GM12878 (cell line): ENCODE results near the gene EPB41. TPM values are rescaled to one million over a fixed set of nuclear protein-coding genes. Genes with fewer than 3 reads are reported as not detected.
"Not testable (repeated sequence)": the region's sequence is repeated elsewhere in the genome, so short reads cannot be mapped to it uniquely, and the experiment has no call there.

Source experiments
- ATAC-seq: fragments of 200-7000 bp; cut with Tn5 transposase; 3 replicates; pipeline ENCODE4 v1.9.1; 2020; ENCODE audit warnings: mild to moderate bottlenecking, moderate library complexity
- BruUV-seq: library from RNA; stranded (reverse); fragments of 400-500 nt; replicated peaks from 2 replicates; lab custom pipeline; 2021; lab: Mats Ljungman, UMichigan
- CTCF ChIA-PET: fragments of 300-600 bp; sonication (Branson Sonifier 250); formaldehyde crosslinking; extraction: SDS; loops from one replicate; lab custom pipeline; 2021; ENCODE audit warnings: inconsistent platforms; lab: Yijun Ruan, JAX
- POLR2A ChIA-PET: fragments of 350-600 bp; formaldehyde crosslinking; extraction: SDS; loops from one replicate; lab custom pipeline; 2021; ENCODE audit warnings: inconsistent platforms; lab: Charles Lee
- RAD21 ChIA-PET: fragments of 300-600 bp; sonication (Branson Sonifier 250); formaldehyde crosslinking; loops from one replicate; lab custom pipeline; 2023; ENCODE audit warnings: antibody characterized with exemption; ENCODE audit not compliant: unreplicated experiment; lab: Charles Lee
- SMC1A ChIA-PET: fragments of 300-600 bp; sonication (Branson Sonifier 250); formaldehyde crosslinking; loops from one replicate; lab custom pipeline; 2023; ENCODE audit not compliant: unreplicated experiment, uncharacterized antibody; lab: Charles Lee
- DNase-seq: peaks from one replicate; pipeline ENCODE4 v3.0.0-alpha.2; 2011; ENCODE audit warnings: low read depth, low spot score
- FAIRE-seq: peaks from 3 replicates; lab custom pipeline; 2011; peaks lifted over from hg19 to GRCh38; lab: Jason Lieb, UNC
- H2AFZ ChIP-seq: 2 replicates; pipeline ENCODE4 v1.6.0; 2011; ENCODE audit warnings: low read depth, low read length, control low read depth; ENCODE audit not compliant: control insufficient read depth
- H3K27ac ChIP-seq: 2 replicates; pipeline ENCODE4 v1.5.1; 2011; ENCODE audit warnings: control low read depth; ENCODE audit not compliant: control insufficient read depth, insufficient read depth
- H3K27me3 ChIP-seq, 2 experiments: replicated peaks in 1 of 2; 2 replicates each; pipeline versions ENCODE4 v1.6.0 to v1.6.1; 2011; ENCODE audit warnings: low read length in 1 of 2; ENCODE audit not compliant: control insufficient read depth in 2 of 2, insufficient read depth in 2 of 2
- H3K36me3 ChIP-seq, 2 experiments: 2 replicates each; pipeline ENCODE4 v1.5.1; 2011; ENCODE audit warnings: low read length in 1 of 2; ENCODE audit not compliant: control insufficient read depth in 2 of 2, insufficient read depth in 2 of 2
- H3K4me1 ChIP-seq: 2 replicates; pipeline ENCODE4 v1.6.1; 2011; ENCODE audit warnings: mild to moderate bottlenecking, low read length, moderate library complexity, mixed read lengths; ENCODE audit not compliant: control insufficient read depth, insufficient read depth
- H3K4me2 ChIP-seq: 2 replicates; pipeline ENCODE4 v1.6.0; 2011; ENCODE audit warnings: control low read depth; ENCODE audit not compliant: control insufficient read depth, insufficient read depth
- H3K4me3 ChIP-seq: fragments of 200-600 bp; sonication (generic); 2 replicates; pipeline ENCODE4 v1.5.1; 2016
- H3K79me2 ChIP-seq: 2 replicates; pipeline ENCODE4 v1.6.0; 2011; ENCODE audit warnings: low read length; ENCODE audit not compliant: control insufficient read depth, insufficient read depth
- H3K9ac ChIP-seq: 2 replicates; pipeline ENCODE4 v1.8.0; 2011; ENCODE audit warnings: low read length, control low read depth, mixed read lengths; ENCODE audit not compliant: control insufficient read depth, insufficient read depth
- H3K9me3 ChIP-seq: replicated peaks from 3 replicates; pipeline ENCODE4 v1.5.1; 2011; ENCODE audit warnings: mild to moderate bottlenecking, low read length; ENCODE audit not compliant: control insufficient read depth, insufficient read depth
- H4K20me1 ChIP-seq: 2 replicates; pipeline ENCODE4 v1.6.0; 2011; ENCODE audit not compliant: control insufficient read depth, insufficient read depth
- HCFC1 ChIP-seq: fragments of 150-350 bp; IDR thresholded peaks from 2 replicates; pipeline ENCODE4 v1.6.1; 2014; ENCODE audit warnings: low read length
- RBBP5 ChIP-seq: fragments of 200-600 bp; sonication (generic); conservative IDR thresholded peaks from 2 replicates; pipeline ENCODE4 v1.6.1; 2016
- SREBF1 ChIP-seq: IDR thresholded peaks from 2 replicates; pipeline ENCODE4 v1.6.1; 2012; ENCODE audit warnings: mild to moderate bottlenecking, low read length
- WGBS: methylation state at CpG from one replicate; pipeline ENCODE4 v1.1.6; 2016; ENCODE audit warnings: low lambda C conversion rate; ENCODE audit not compliant: insufficient replicate concordance, insufficient coverage; ENCODE audit errors: missing lambda C conversion rate; 5-methylcytosine and 5-hydroxymethylcytosine counted together
- in situ Hi-C: fragments of 300-500 bp; cut with MboI; formaldehyde crosslinking; loops from 9 replicates; pipeline ENCODE4 v1.14.3; 2018; ENCODE audit warnings: mixed read lengths
- intact Hi-C: fragments of 100-400 bp; cut with micrococcal nuclease; formaldehyde crosslinking; loops from one replicate; pipeline ENCODE4 v1.14.2; 2022; ENCODE audit not compliant: unreplicated experiment
- polyA plus RNA-seq, 11 experiments: library from polyadenylated mRNA; depleted of rRNA in 4 of 11; unstranded in 6 of 11; stranded (reverse) in 5 of 11; fragments of >200 nt; fragmentation: Nextera tagmentation in 4 of 11; fragmentation: Illumina TruSeq in 1 of 11; extraction: Ambion mirVana in 4 of 11; extraction: Trizol in 1 of 11; gene quantifications; 1 replicate in 1 of 11; 2 replicates in 10 of 11; pipeline versions ENCODE4 v1.2.1 to v1.2.3, GENCODE V29; 2011 to 2016; ENCODE audit warnings: inconsistent platforms in 2 of 11, missing spikeins in 2 of 11, low read depth in 1 of 11
- total RNA-seq, 4 experiments: library from RNA; depleted of rRNA in 3 of 4; stranded (reverse); fragments of >200 nt in 3 of 4; fragmentation: Illumina TruSeq in 1 of 4; extraction: Trizol in 1 of 4; gene quantifications; 2 replicates each; pipeline versions ENCODE4 v1.2.1 to v1.2.3, GENCODE V29; 2013 to 2021
- TF ChIP-seq, protein P1 (sequence below): fragments of 450-650 bp; IDR thresholded peaks from 2 replicates; pipeline ENCODE4 v1.6.1; 2018; ENCODE audit warnings: mild to moderate bottlenecking, low read depth, moderate library complexity; ENCODE audit not compliant: partially characterized antibody

Gene EPB41
- total and polyA plus RNA-seq, 10 of the 15 experiments (the other 5 are each of a cell fraction or from before 2014, with no cell fraction given), result 1.1 to 77.6 (median 58.8) TPM

DNA sequence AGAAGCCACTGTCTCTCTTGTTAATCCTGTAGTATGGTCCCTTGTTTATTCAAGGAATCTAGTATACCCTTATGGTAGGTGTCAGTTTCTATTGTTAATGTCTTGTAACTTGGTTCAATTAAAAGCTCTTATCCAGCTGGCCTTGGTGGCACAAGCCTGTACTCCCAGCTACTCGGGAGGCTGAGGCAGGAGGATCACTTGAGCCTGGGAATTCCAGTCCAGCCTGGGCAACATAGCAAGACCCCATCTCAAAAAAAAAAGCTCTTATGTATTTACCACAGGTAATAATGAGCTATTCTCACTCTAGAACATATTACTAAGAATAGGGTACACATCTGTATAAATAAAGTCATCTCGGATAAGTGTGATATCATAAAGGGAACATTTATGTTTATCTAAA lies 162.8 kb downstream of the EPB41 start (continued):
- TF ChIP-seq SREBF1 (no peak), HCFC1 (no peak), RBBP5 (no peak)
- TF ChIP-seq, protein P1, sequence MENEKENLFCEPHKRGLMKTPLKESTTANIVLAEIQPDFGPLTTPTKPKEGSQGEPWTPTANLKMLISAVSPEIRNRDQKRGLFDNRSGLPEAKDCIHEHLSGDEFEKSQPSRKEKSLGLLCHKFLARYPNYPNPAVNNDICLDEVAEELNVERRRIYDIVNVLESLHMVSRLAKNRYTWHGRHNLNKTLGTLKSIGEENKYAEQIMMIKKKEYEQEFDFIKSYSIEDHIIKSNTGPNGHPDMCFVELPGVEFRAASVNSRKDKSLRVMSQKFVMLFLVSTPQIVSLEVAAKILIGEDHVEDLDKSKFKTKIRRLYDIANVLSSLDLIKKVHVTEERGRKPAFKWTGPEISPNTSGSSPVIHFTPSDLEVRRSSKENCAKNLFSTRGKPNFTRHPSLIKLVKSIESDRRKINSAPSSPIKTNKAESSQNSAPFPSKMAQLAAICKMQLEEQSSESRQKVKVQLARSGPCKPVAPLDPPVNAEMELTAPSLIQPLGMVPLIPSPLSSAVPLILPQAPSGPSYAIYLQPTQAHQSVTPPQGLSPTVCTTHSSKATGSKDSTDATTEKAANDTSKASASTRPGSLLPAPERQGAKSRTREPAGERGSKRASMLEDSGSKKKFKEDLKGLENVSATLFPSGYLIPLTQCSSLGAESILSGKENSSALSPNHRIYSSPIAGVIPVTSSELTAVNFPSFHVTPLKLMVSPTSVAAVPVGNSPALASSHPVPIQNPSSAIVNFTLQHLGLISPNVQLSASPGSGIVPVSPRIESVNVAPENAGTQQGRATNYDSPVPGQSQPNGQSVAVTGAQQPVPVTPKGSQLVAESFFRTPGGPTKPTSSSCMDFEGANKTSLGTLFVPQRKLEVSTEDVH, result no peak

DNA sequence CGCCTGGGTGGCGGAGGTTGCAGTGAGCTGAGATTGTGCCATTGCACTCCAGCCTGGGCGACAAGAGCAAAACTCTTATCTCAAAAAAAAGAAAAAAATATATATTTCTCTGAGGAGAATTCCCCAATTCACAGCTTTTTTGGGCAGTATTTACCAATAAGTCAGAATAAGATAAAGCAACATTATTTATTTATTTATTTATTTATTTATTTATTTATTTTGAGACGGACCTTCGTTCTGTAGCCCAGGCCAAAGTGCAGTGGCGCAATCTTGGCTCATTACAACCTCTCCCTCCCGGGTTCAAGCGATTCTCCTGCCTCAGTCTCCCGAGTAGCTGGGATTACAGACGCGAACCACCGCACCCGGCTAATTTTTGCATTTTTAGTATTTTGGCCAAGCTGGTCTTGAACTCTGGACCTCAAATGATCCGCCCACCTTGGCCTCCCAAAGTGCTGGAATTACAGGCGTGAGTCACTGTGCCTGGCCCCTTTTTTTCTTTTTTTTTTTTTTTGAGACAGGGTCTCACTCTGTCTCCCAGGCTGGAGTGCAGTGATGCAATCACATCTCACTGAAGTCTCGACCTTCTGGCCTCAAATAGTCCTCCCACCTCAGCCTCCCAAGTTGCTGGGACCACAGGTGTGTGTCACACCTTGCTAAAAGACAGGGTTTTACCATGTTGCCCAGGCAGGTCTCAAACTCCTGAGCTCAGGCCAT lies 165.7 kb downstream of the EPB41 start:
- not testable (repeated sequence) for BruUV-seq, H3K9ac ChIP-seq, ATAC-seq

More for the DNA sequence above, 165.7 kb downstream of the EPB41 start:
- intact Hi-C loops, H3K4me1 ChIP-seq, H2AFZ ChIP-seq, FAIRE-seq, H3K9me3 ChIP-seq, H3K27ac ChIP-seq, RAD21 ChIA-PET, H3K4me2 ChIP-seq, H3K36me3 ChIP-seq, in situ Hi-C loops, H4K20me1 ChIP-seq, H3K4me3 ChIP-seq, H3K79me2 ChIP-seq, H3K27me3 ChIP-seq, DNase-seq: not testable (repeated sequence)
- SMC1A ChIA-PET, result interaction anchor here (1.0 to 3.8 kb wide), 2 partner anchors 9 to 23 kb away, joined by 3 to 13 read pairs; no protein-coding TSS in a partner anchor
- 93% methylated on average over 16 of the region's 16 CpGs for WGBS
- POLR2A ChIA-PET, result interaction anchor here (0.6 kb wide), 1 partner anchor 195 kb away, joined by 5 read pairs; no protein-coding TSS in a partner anchor
- CTCF ChIA-PET, result interaction anchor here (1.8 kb wide), 1 partner anchor 46 kb away, joined by 4 read pairs; no protein-coding TSS in a partner anchor
